NCI-H1092 treated with DMSO at 0.1 percent for 48 hours (cell line): ENCODE data around the gene HYAL4.

Experiments
- DNase-seq: peaks from one replicate; lab custom pipeline; 2025; lab: John Stamatoyannopoulos, UW

HYAL4 gene

DNA sequence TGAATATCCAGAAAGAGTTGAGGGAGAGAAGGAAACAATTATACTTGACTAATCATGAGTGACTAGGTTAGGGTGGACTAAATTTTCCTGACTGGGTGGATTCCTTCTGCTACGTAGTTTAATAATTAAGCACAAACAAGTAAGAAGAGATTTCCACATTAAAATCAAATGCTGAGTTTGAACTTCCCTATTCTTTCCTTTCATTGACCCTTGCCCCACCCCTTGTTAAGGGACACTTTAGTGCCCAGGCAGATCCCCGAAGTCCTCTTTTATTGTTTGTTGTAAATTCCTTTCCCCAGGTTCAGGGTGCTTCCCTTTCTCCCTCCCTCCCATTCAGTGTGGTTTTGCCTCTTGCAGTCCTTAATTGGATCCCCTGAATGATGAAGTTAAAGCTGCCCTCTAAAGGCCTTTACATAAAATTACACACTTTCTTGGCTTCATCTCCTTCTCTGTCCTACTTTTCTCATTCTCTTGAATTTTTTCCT, 71.3 kb downstream of the HYAL4 start:
- DNase-seq, result peak; percentile 35

DNA sequence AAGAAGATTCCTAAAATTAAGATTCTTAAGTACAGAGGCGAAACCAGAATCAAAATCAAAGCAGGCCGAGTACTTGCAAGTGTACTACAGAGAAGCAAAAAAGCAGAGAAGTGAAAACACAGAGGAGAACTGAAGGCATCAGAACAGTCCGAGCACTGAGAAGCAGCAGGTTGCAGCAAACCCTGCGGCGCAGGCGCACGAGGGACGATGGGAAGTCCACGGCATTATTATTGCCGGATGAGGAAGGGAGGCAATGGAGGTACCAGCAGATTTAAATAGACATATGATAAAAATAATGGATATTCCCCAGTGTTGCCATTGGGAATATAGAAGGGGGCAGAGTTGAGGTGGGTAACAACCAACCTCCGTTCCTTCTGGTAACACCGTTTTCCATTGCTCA, 72.9 kb downstream of the HYAL4 start:
- DNase-seq, result no peak

DNA sequence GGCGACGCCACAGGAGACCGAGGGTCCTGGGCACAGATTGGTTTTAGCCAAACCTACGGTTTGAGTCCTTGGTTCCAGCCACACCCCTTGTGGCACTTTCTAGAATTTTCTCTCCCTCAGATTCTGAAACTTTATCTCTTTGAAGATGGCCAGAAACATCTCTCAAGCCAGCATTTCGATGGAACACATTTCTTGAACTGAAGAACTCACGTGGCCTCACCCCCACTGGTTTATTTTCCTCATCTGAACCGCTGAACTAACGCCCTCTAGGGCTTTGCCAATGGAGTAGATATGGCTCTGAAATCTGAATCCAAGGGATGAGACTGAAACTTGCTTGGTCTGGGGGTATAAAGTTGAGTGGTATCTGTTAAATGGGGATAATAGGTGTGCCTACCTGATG, 73.3 kb downstream of the HYAL4 start:
- DNase-seq, result no peak

DNA sequence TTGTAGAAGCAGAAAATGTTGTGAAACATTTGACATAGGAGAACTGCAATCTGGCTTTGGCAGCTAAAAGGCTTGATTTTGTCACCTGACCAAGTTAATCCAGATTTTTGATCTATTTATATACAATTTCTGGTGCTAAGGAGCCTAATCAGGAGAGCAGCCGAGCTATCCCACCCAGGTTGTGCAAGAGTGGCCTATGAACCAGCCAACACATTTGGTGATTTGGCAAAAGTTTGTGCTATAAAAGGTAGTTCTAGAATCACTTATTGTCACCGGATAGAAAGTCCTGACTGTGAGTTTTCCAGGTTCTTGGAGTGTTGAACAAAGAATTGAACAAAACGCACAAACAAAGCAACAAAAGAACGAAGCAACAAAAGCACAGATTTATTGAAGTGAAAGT, 78.6 kb downstream of the HYAL4 start:
- no peak for DNase-seq

DNA sequence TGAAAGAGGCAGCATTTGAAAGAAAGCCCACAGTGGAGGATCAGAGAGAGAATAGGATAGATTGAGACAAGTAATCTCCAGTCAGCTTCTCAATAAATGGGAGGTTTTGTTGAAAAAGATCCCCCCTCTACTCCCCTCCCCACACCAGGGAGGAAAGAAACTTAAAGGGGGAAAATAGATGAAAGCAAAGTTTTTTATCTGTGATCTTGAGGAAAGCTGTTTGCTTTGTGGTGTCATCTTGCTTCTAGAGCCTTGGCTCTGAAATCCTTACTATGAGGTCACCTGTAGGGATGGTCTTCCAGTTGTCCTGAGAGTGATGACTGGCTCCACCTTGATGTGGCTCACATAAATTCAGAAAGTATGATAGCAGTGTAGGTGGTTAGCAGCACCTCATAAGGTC, 80.0 kb downstream of the HYAL4 start, which contains the start of gene SPAM1:
Gene SPAM1, plus strand, starts transcription at position 301 of the 400 bp plus-strand sequence. CDS start 28,330 bp downstream, outside the sequence.
- no peak for DNase-seq
